COR-L47 (cell line): ENCODE data around the gene FBXO11.
"Not testable (repeated sequence)": the region's sequence is repeated elsewhere in the genome, so short reads cannot be mapped to it uniquely, and the experiment has no call there.

ENCODE experiments used
- DNase-seq: peaks from one replicate; lab custom pipeline; 2025; lab: John Stamatoyannopoulos, UW

Gene FBXO11

GRCh38 chr2:47897883-47898731 is 8.2 kb downstream of the FBXO11 start:
- DNase-seq = no peak

- not testable (repeated sequence) for DNase-seq
Measured at GRCh38 chr2:47897191-47897882, 9.0 kb downstream of the FBXO11 start.

GRCh38 chr2:47896450-47896968 is 9.8 kb downstream of the FBXO11 start:
- DNase-seq = no peak

- no peak for DNase-seq
Measured at GRCh38 chr2:47893771-47894170, 12.5 kb downstream of the FBXO11 start.

GRCh38 chr2:47892338-47892730 is 14.0 kb downstream of the FBXO11 start:
- DNase-seq = no peak

GRCh38 chr2:47891369-47892337 is 14.6 kb downstream of the FBXO11 start:
- DNase-seq = no peak

GRCh38 chr2:47890711-47891368 is 15.5 kb downstream of the FBXO11 start:
- DNase-seq = no peak

- no peak for DNase-seq
Measured at GRCh38 chr2:47888581-47889280, 17.6 kb downstream of the FBXO11 start.

- DNase-seq = no peak
Measured at GRCh38 chr2:47876912-47877311, 29.4 kb downstream of the FBXO11 start.

GRCh38 chr2:47872941-47873340 is 33.4 kb downstream of the FBXO11 start:
- DNase-seq = no peak

- DNase-seq = no peak
Measured at GRCh38 chr2:47870641-47871540, 35.4 kb downstream of the FBXO11 start.

GRCh38 chr2:47869859-47870595 is 36.3 kb downstream of the FBXO11 start:
- no peak for DNase-seq

- no peak for DNase-seq
Measured at GRCh38 chr2:47868611-47869352, 37.5 kb downstream of the FBXO11 start.

- peak; percentile 4 for DNase-seq
Measured at GRCh38 chr2:47867205-47867604, 39.1 kb downstream of the FBXO11 start.

GRCh38 chr2:47864566-47864965 is 41.7 kb downstream of the FBXO11 start:
- DNase-seq = no peak

GRCh38 chr2:47862949-47863348 is 43.3 kb downstream of the FBXO11 start:
- no peak for DNase-seq

GRCh38 chr2:47853067-47853777 is 53.1 kb downstream of the FBXO11 start:
- DNase-seq = not testable (repeated sequence)

- no peak for DNase-seq
Measured at GRCh38 chr2:47850198-47850597, 56.1 kb downstream of the FBXO11 start.
